K562 (cell line): ENCODE data around the gene GUCA1A. TPM values are rescaled to one million over a fixed set of nuclear protein-coding genes. Genes with fewer than 3 reads are reported as not detected.

Source experiments
- ASH1L ChIP-seq: fragments of 450-650 bp; IDR thresholded peaks from 2 replicates; pipeline ENCODE4 v1.6.1; 2018; ENCODE audit warnings: borderline replicate concordance, mild to moderate bottlenecking, low read depth; ENCODE audit not compliant: partially characterized antibody
- C11orf30 ChIP-seq: fragments of 450-650 bp; IDR thresholded peaks from 2 replicates; pipeline ENCODE4 v1.6.1; 2016; ENCODE audit warnings: low read depth, mild to moderate bottlenecking
- DLX4 ChIP-seq: fragments of 250-450 bp; sonication (Bioruptor Pico); IDR thresholded peaks from 2 replicates; pipeline ENCODE4 v1.6.1; 2021; ENCODE audit warnings: mild to moderate bottlenecking
- DPF2 ChIP-seq: fragments of 450-650 bp; IDR thresholded peaks from 2 replicates; pipeline ENCODE4 v1.6.1; 2016
- ELF2 ChIP-seq: fragments of 250-450 bp; sonication (Bioruptor Pico); IDR thresholded peaks from 2 replicates; pipeline ENCODE4 v1.5.0; 2021; ENCODE audit warnings: mild to moderate bottlenecking
- EP300 ChIP-seq: IDR thresholded peaks from 2 replicates; pipeline ENCODE4 v1.6.1; 2012; ENCODE audit warnings: low read length, improper control_type of control experiment
- FOXK1 ChIP-seq: sonication (generic); formaldehyde crosslinking; IDR thresholded peaks from 2 replicates; pipeline ENCODE4 v1.8.0; 2022; ENCODE audit warnings: missing genetic modification reagents, mild to moderate bottlenecking, borderline replicate concordance
- HDAC1 ChIP-seq, 2 experiments: fragments of 450-650 bp; IDR thresholded peaks; 2 replicates each; pipeline ENCODE4 v1.6.1; 2016 to 2017; ENCODE audit warnings: inconsistent platforms in 1 of 2, mild to moderate bottlenecking in 1 of 2, moderate library complexity in 1 of 2
- HDAC6 ChIP-seq: IDR thresholded peaks from 2 replicates; pipeline ENCODE4 v1.6.1; 2012; ENCODE audit warnings: low read depth, mild to moderate bottlenecking, control low read depth, inconsistent platforms, low read length, moderate library complexity
- KAT8 ChIP-seq: fragments of 450-650 bp; IDR thresholded peaks from 2 replicates; pipeline ENCODE4 v1.6.1; 2016; ENCODE audit warnings: low read depth, mild to moderate bottlenecking
- KLF6 ChIP-seq: fragments of 250-450 bp; sonication (Bioruptor Pico); IDR thresholded peaks from 2 replicates; pipeline ENCODE4 v1.4.0; 2020; ENCODE audit warnings: mild to moderate bottlenecking, moderate library complexity, borderline replicate concordance
- MYC ChIP-seq, 2 experiments: fragments of 250-450 bp in 1 of 2; sonication (Bioruptor Pico) in 1 of 2; IDR thresholded peaks; 2 replicates each; pipeline versions ENCODE4 v1.5.1 to v1.6.1; 2012 to 2021; ENCODE audit warnings: low read depth in 2 of 2, borderline replicate concordance in 1 of 2, improper control_type of control experiment in 1 of 2, low read length in 1 of 2, mild to moderate bottlenecking in 1 of 2, moderate library complexity in 1 of 2
- NBN ChIP-seq: fragments of 450-650 bp; IDR thresholded peaks from 2 replicates; pipeline ENCODE4 v1.6.1; 2016; ENCODE audit warnings: low read depth, mild to moderate bottlenecking
- NFE2 ChIP-seq: IDR thresholded peaks from 2 replicates; pipeline ENCODE4 v1.6.1; 2014; ENCODE audit warnings: antibody characterized with exemption, low read depth
- NFIX ChIP-seq: fragments of 250-450 bp; sonication (Bioruptor Pico); IDR thresholded peaks from 2 replicates; pipeline ENCODE4 v1.4.0; 2020; ENCODE audit warnings: low read depth, mild to moderate bottlenecking, moderate library complexity
- NRF1 ChIP-seq, 2 experiments: fragments of 450-650 bp; IDR thresholded peaks in 1 of 2; conservative IDR thresholded peaks in 1 of 2; 2 replicates each; pipeline ENCODE4 v1.6.1; 2014; ENCODE audit warnings: mild to moderate bottlenecking in 2 of 2
- PTBP1 ChIP-seq: fragments of 200-400 bp; formaldehyde crosslinking; IDR thresholded peaks from 2 replicates; pipeline ENCODE4 v1.6.1; 2017; ENCODE audit warnings: low read depth, low read length
- TOE1 ChIP-seq, 2 experiments: fragments of 450-650 bp in 1 of 2; sonication (generic) in 1 of 2; formaldehyde crosslinking in 1 of 2; IDR thresholded peaks; 2 replicates each; pipeline versions ENCODE4 v1.7.1 to v1.8.0; 2016 to 2022; ENCODE audit warnings: borderline replicate concordance in 2 of 2, mild to moderate bottlenecking in 2 of 2, antibody characterized with exemption in 1 of 2, inconsistent platforms in 1 of 2, low read depth in 1 of 2, missing genetic modification reagents in 1 of 2, moderate library complexity in 1 of 2
- YY1 ChIP-seq, 3 experiments: IDR thresholded peaks; 2 replicates each; pipeline ENCODE4 v1.6.1; 2011; ENCODE audit warnings: low read length in 2 of 3, mild to moderate bottlenecking in 2 of 3, moderate library complexity in 2 of 3, borderline replicate concordance in 1 of 3, control low read depth in 1 of 3, low read depth in 1 of 3; ENCODE audit not compliant: insufficient read depth in 3 of 3, insufficient replicate concordance in 2 of 3, control insufficient read depth in 1 of 3, insufficient read length in 1 of 3; ENCODE audit errors: extremely low read depth in 1 of 3
- ZBTB11 ChIP-seq, 3 experiments: fragments of 200-800 bp in 1 of 3; fragments of 250-450 bp in 1 of 3; fragments of 450-650 bp in 1 of 3; sonication (Bioruptor Pico) in 1 of 3; sonication (Bioruptor generic) in 1 of 3; formaldehyde crosslinking in 1 of 3; IDR thresholded peaks; 2 replicates each; pipeline versions ENCODE4 v1.6.1 to v1.8.0; 2016 to 2022; ENCODE audit warnings: mild to moderate bottlenecking in 2 of 3, missing genetic modification characterization in 2 of 3, missing compliant biosample characterization in 1 of 3, moderate library complexity in 1 of 3
- ZBTB17 ChIP-seq: fragments of 450-650 bp; formaldehyde crosslinking; IDR thresholded peaks from 2 replicates; pipeline ENCODE4 v1.4.0; 2020; ENCODE audit warnings: mild to moderate bottlenecking
- ZNF174 ChIP-seq: fragments of 250-450 bp; sonication (Bioruptor Pico); IDR thresholded peaks from 2 replicates; pipeline ENCODE4 v1.4.0; 2020; ENCODE audit warnings: mild to moderate bottlenecking
- ZNF780A ChIP-seq: fragments of 250-450 bp; sonication (Bioruptor Pico); IDR thresholded peaks from 2 replicates; pipeline ENCODE4 v1.5.0; 2021; ENCODE audit warnings: mild to moderate bottlenecking
- polyA plus RNA-seq, 8 experiments: library from polyadenylated mRNA; depleted of rRNA in 4 of 8; stranded (reverse) in 5 of 8; unstranded in 3 of 8; fragments of >200 nt; fragmentation: Nextera tagmentation in 2 of 8; fragmentation: Illumina TruSeq in 1 of 8; extraction: Ambion mirVana in 2 of 8; extraction: Trizol in 1 of 8; gene quantifications; 2 replicates each; pipeline versions ENCODE4 v1.2.1 to v1.2.3, GENCODE V29; 2011 to 2014; ENCODE audit warnings: inconsistent platforms in 1 of 8, missing spikeins in 1 of 8
- total RNA-seq, 7 experiments: library from RNA; depleted of rRNA in 6 of 7; stranded (reverse); fragments of >200 nt in 6 of 7; fragmentation: Illumina TruSeq in 2 of 7; extraction: Trizol in 2 of 7; gene quantifications; 2 replicates each; pipeline versions ENCODE4 v1.2.1 to v1.2.3, GENCODE V29; 2011 to 2021; ENCODE audit warnings: low replicate concordance in 1 of 7

The GUCA1A gene
- total and polyA plus RNA-seq, 9 of the 15 experiments (the other 6 are each of a cell fraction or from before 2014, with no cell fraction given): not detected

- TF ChIP-seq NBN (peak; percentile 99), ZBTB11 (CRISPR knock-in tag; IDR thresholded peaks at IDR 0.05) (peak in 1 of 3 experiments; percentile 60; a peak in 1 of 6 replicates), PTBP1 (0 out of 2 replicates have a peak, but pooled peaks have one; percentile 37), ZBTB17 (peak; percentile 83; the same call in 1 of the 2 replicates), EP300 (peak; percentile 98), DPF2 (peak; percentile 98), MYC (IDR thresholded peaks at IDR 0.05; ENCODE audit: low read depth, low read length) (peak; percentile 96), MYC (CRISPR knock-in tag; IDR thresholded peaks at IDR 0.05; ENCODE audit: borderline replicate concordance, low read depth) (no peak), KLF6 (CRISPR knock-in tag) (no peak; the same call in 1 of the 2 replicates), FOXK1 (CRISPR knock-in tag) (peak; percentile 90; the same call in 1 of the 2 replicates), C11orf30 (peak; percentile 60), HDAC6 (no peak), KAT8 (no peak), ASH1L (peak; percentile 1), DLX4 (no peak), ZNF780A (CRISPR knock-in tag) (no peak), NFE2 (peak; percentile 41; the same call in 1 of the 2 replicates), YY1 (IDR thresholded peaks at IDR 0.05; ENCODE audit: borderline replicate concordance in 1 of 3, control insufficient read depth in 1 of 3, extremely low read depth in 1 of 3, insufficient read depth in 3 of 3, insufficient read length in 1 of 3, insufficient replicate concordance in 2 of 3, low read depth in 1 of 3, low read length in 2 of 3) (peak; percentile 71 to 99 (median 89)), ZNF174 (CRISPR knock-in tag) (no peak), ELF2 (no peak), NRF1 (conservative IDR thresholded peaks at IDR 0.05 in 1 of 2, IDR thresholded peaks at IDR 0.05 in 1 of 2) (peak; percentile 52 to 57), HDAC1 (IDR thresholded peaks at IDR 0.05) (peak in 1 of 2 experiments; percentile 88; a peak in 2 of 4 replicates), TOE1 (IDR thresholded peaks at IDR 0.05; ENCODE audit: borderline replicate concordance) (peak; percentile 88), TOE1 (CRISPR knock-in tag; IDR thresholded peaks at IDR 0.05; ENCODE audit: borderline replicate concordance, low read depth) (no peak), NFIX (CRISPR knock-in tag) (peak; percentile 63)
These were observed 26.2 kb downstream of the GUCA1A start (continued) for GRCh38 chr6:42199106-42199981.
